Panc1 (cell line): ENCODE results near the gene RNF175.

Experiments
- CTCF ChIP-seq: fragments of 450-650 bp; IDR thresholded peaks from 2 replicates; pipeline ENCODE4 v1.5.1; 2017; ENCODE audit warnings: mild to moderate bottlenecking
- POLR2AphosphoS5 ChIP-seq: IDR thresholded peaks from 2 replicates; pipeline ENCODE4 v1.6.1; 2012; ENCODE audit warnings: mild to moderate bottlenecking, low read depth, low read length, moderate library complexity
- TCF7L2 ChIP-seq: IDR thresholded peaks from 2 replicates; pipeline ENCODE4 v1.6.1; 2011; ENCODE audit warnings: mild to moderate bottlenecking, low read depth, low read length, inconsistent platforms

- no peak for TF ChIP-seq POLR2AphosphoS5
- TF ChIP-seq CTCF, result no peak
- no peak for TF ChIP-seq TCF7L2
Observed at GRCh38 chr4:153784166-153784699, 24.4 kb upstream of the RNF175 start.
